A549 (cell line): ENCODE results near the gene MSI2. TPM values are rescaled to one million over a fixed set of nuclear protein-coding genes. Genes with fewer than 3 reads are reported as not detected.

Experiments used
- ATAC-seq, 2 experiments: fragments of 200-7000 bp in 1 of 2; fragments of >200 bp in 1 of 2; cut with Nextera tagmentation in 1 of 2; cut with Tn5 transposase in 1 of 2; 3 replicates each; pipeline versions ENCODE4 v1.8.0 to v1.9.1; 2018 to 2020; ENCODE audit warnings: mild to moderate bottlenecking in 1 of 2, moderate library complexity in 1 of 2
- CTCF ChIA-PET: fragments of 300-600 bp; sonication (Branson Sonifier 250); formaldehyde crosslinking; extraction: SDS; loops from one replicate; lab custom pipeline; 2021; ENCODE audit warnings: antibody characterized with exemption, inconsistent platforms; lab: Yijun Ruan, JAX
- POLR2A ChIA-PET: fragments of 350-600 bp; formaldehyde crosslinking; extraction: SDS; loops from one replicate; lab custom pipeline; 2021; ENCODE audit warnings: antibody characterized with exemption, inconsistent platforms; lab: Yijun Ruan, JAX
- DNase-seq, 2 experiments: peaks; one replicate each; pipeline versions ENCODE4 v3.0.0 to v3.0.0-alpha.2; 2011 to 2016; ENCODE audit warnings: low read depth in 1 of 2, low spot score in 1 of 2
- FAIRE-seq: peaks from 2 replicates; lab custom pipeline; 2011; peaks lifted over from hg19 to GRCh38; lab: Jason Lieb, UNC
- H3K27ac ChIP-seq, 2 experiments: fragments of >200 bp; sonication (Bioruptor Twin); formaldehyde crosslinking; 3 replicates each; pipeline ENCODE4 v1.5.1; 2016 to 2017
- H3K4me1 ChIP-seq: fragments of >200 bp; sonication (Bioruptor Twin); formaldehyde crosslinking; 3 replicates; pipeline ENCODE4 v1.6.1; 2016
- H3K4me2 ChIP-seq: fragments of >200 bp; sonication (Bioruptor Twin); formaldehyde crosslinking; 3 replicates; pipeline ENCODE4 v1.6.1; 2016
- H3K4me3 ChIP-seq: fragments of >200 bp; sonication (Bioruptor Twin); formaldehyde crosslinking; 3 replicates; pipeline ENCODE4 v1.5.1; 2016
- H3K9me3 ChIP-seq: fragments of >200 bp; sonication (Bioruptor Twin); formaldehyde crosslinking; 3 replicates; pipeline ENCODE4 v1.6.1; 2016
- CBX2 ChIP-seq: fragments of 200-600 bp; sonication (generic); IDR thresholded peaks from 2 replicates; pipeline ENCODE4 v1.6.1; 2016; ENCODE audit warnings: low read depth, mild to moderate bottlenecking, borderline replicate concordance
- CBX8 ChIP-seq: fragments of 200-600 bp; sonication (generic); IDR thresholded peaks from 2 replicates; pipeline ENCODE4 v1.6.1; 2016
- CHD4 ChIP-seq: fragments of 200-600 bp; sonication (generic); IDR thresholded peaks from 2 replicates; pipeline ENCODE4 v1.6.1; 2016; ENCODE audit warnings: antibody characterized with exemption, mild to moderate bottlenecking, borderline replicate concordance
- EHF ChIP-seq: fragments of 250-450 bp; sonication (Bioruptor Pico); IDR thresholded peaks from 2 replicates; pipeline ENCODE4 v1.5.0; 2020; ENCODE audit warnings: mild to moderate bottlenecking
- ESRRA ChIP-seq: fragments of 150-350 bp; IDR thresholded peaks from 2 replicates; pipeline ENCODE4 v1.6.1; 2014; ENCODE audit warnings: mild to moderate bottlenecking, low read length, borderline replicate concordance
- FOXS1 ChIP-seq: fragments of 250-450 bp; sonication (Bioruptor Pico); IDR thresholded peaks from 2 replicates; pipeline ENCODE4 v1.5.0; 2020; ENCODE audit warnings: mild to moderate bottlenecking, moderate library complexity
- HEYL ChIP-seq: fragments of 250-450 bp; sonication (Bioruptor Pico); IDR thresholded peaks from 2 replicates; pipeline ENCODE4 v1.8.0; 2021; ENCODE audit warnings: mild to moderate bottlenecking, moderate library complexity
- HOXB13 ChIP-seq: fragments of 250-450 bp; sonication (Bioruptor Pico); IDR thresholded peaks from 2 replicates; pipeline ENCODE4 v1.5.0; 2020; ENCODE audit warnings: low read depth, mild to moderate bottlenecking, moderate library complexity
- JUN ChIP-seq, 2 experiments: fragments of >200 bp; sonication (Bioruptor Twin); formaldehyde crosslinking; IDR thresholded peaks; 2 replicates in 1 of 2; 3 replicates in 1 of 2; pipeline ENCODE4 v1.6.1; 2016 to 2017
- JUNB ChIP-seq: fragments of >200 bp; sonication (Bioruptor Twin); formaldehyde crosslinking; IDR thresholded peaks from 2 replicates; pipeline ENCODE4 v1.6.1; 2016
- KDM5A ChIP-seq: fragments of 200-600 bp; sonication (generic); IDR thresholded peaks from 2 replicates; pipeline ENCODE4 v1.6.1; 2016; ENCODE audit warnings: antibody characterized with exemption, mild to moderate bottlenecking
- MYC ChIP-seq: IDR thresholded peaks from 2 replicates; pipeline ENCODE4 v1.6.1; 2012; ENCODE audit warnings: mild to moderate bottlenecking, inconsistent platforms, low read length, improper control_type of control experiment, borderline replicate concordance
- NPAS2 ChIP-seq: fragments of 250-450 bp; sonication (Bioruptor Pico); IDR thresholded peaks from 2 replicates; pipeline ENCODE4 v1.8.0; 2022; ENCODE audit warnings: mild to moderate bottlenecking, moderate library complexity, borderline replicate concordance
- PHF8 ChIP-seq: fragments of 200-600 bp; sonication (generic); IDR thresholded peaks from 2 replicates; pipeline ENCODE4 v1.6.1; 2016; ENCODE audit warnings: low read depth, mild to moderate bottlenecking, antibody characterized with exemption, moderate library complexity, borderline replicate concordance
- POLR2A ChIP-seq: IDR thresholded peaks from 2 replicates; pipeline ENCODE4 v1.6.1; 2012; ENCODE audit warnings: mild to moderate bottlenecking, low read length
- RAD21 ChIP-seq, 2 experiments: fragments of >200 bp in 1 of 2; sonication (Bioruptor Twin) in 1 of 2; formaldehyde crosslinking in 1 of 2; IDR thresholded peaks in 1 of 2; conservative IDR thresholded peaks in 1 of 2; 2 replicates in 1 of 2; 3 replicates in 1 of 2; pipeline ENCODE4 v1.6.1; 2012 to 2018; ENCODE audit warnings: inconsistent platforms in 1 of 2
- RARB ChIP-seq: fragments of 250-450 bp; sonication (Bioruptor Pico); IDR thresholded peaks from 2 replicates; pipeline ENCODE4 v1.8.0; 2021; ENCODE audit warnings: mild to moderate bottlenecking, moderate library complexity
- RNF2 ChIP-seq: fragments of 200-600 bp; sonication (generic); IDR thresholded peaks from 2 replicates; pipeline ENCODE4 v1.6.1; 2016; ENCODE audit warnings: low read depth, mild to moderate bottlenecking, antibody characterized with exemption, moderate library complexity, borderline replicate concordance
- SMC3 ChIP-seq: fragments of >200 bp; sonication (Bioruptor Twin); formaldehyde crosslinking; IDR thresholded peaks from 3 replicates; pipeline ENCODE4 v1.6.1; 2018; ENCODE audit warnings: inconsistent platforms
- TFCP2L1 ChIP-seq: fragments of 250-450 bp; sonication (Bioruptor Pico); IDR thresholded peaks from 2 replicates; pipeline ENCODE4 v1.5.0; 2021; ENCODE audit warnings: mild to moderate bottlenecking
- ZC3H11A ChIP-seq: fragments of 450-650 bp; IDR thresholded peaks from 2 replicates; pipeline ENCODE4 v1.6.1; 2014; ENCODE audit warnings: antibody characterized with exemption, mild to moderate bottlenecking
- WGBS: methylation state at CpG from one replicate; pipeline ENCODE4 v1.1.6; 2017; ENCODE audit errors: missing lambda C conversion rate; 5-methylcytosine and 5-hydroxymethylcytosine counted together
- polyA plus RNA-seq, 4 experiments: library from polyadenylated mRNA; depleted of rRNA in 3 of 4; stranded (reverse); fragments of >200 nt; fragmentation: RNase III in 1 of 4; extraction: RNeasy Plus Mini Kit Qiagen cat#74134 plus additional on column Dnase treatment in 1 of 4; gene quantifications; 2 replicates in 3 of 4; 3 replicates in 1 of 4; pipeline ENCODE4 v1.2.3, GENCODE V29; 2011 to 2017
- TF ChIP-seq, protein P1 (sequence below): fragments of 150-350 bp; IDR thresholded peaks from 2 replicates; pipeline ENCODE4 v1.6.1; 2014; ENCODE audit warnings: low read depth, mild to moderate bottlenecking, low read length
- TF ChIP-seq, protein P2 (sequence below): fragments of 200-600 bp; sonication (generic); IDR thresholded peaks from 2 replicates; pipeline ENCODE4 v1.6.1; 2016; ENCODE audit warnings: antibody characterized with exemption, mild to moderate bottlenecking, moderate library complexity

The MSI2 gene
- polyA plus RNA-seq, 2 of the 4 experiments (the other 2 are of a cell fraction) = 43.6 to 44.4 TPM

DNA sequence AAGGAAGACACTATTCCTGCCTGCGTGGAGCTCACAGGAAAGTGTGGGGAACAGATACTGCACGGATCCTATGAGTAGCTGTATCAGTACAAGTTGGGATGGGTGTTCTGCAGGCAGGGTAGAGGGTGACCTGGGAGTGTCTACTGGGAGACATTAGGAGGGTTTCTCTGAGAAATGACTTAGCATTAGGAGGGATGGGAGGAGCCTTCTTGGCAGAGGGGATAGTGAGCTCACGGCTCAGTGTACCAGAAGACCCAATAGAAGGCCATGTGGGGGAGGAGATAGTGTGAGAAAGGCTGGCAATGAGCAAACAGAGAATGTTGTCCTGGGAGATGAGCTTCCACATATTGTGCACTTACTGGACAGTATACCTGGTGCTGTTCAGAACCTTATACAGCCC, 109.1 kb downstream of the MSI2 start (continued):
- TF ChIP-seq FOXS1 (CRISPR knock-in tag) = no peak
- no peak for TF ChIP-seq HOXB13 (CRISPR knock-in tag)
- no peak for TF ChIP-seq ZC3H11A
- TF ChIP-seq, protein P1, sequence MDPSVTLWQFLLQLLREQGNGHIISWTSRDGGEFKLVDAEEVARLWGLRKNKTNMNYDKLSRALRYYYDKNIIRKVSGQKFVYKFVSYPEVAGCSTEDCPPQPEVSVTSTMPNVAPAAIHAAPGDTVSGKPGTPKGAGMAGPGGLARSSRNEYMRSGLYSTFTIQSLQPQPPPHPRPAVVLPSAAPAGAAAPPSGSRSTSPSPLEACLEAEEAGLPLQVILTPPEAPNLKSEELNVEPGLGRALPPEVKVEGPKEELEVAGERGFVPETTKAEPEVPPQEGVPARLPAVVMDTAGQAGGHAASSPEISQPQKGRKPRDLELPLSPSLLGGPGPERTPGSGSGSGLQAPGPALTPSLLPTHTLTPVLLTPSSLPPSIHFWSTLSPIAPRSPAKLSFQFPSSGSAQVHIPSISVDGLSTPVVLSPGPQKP = no peak
- no peak for TF ChIP-seq ESRRA

DNA sequence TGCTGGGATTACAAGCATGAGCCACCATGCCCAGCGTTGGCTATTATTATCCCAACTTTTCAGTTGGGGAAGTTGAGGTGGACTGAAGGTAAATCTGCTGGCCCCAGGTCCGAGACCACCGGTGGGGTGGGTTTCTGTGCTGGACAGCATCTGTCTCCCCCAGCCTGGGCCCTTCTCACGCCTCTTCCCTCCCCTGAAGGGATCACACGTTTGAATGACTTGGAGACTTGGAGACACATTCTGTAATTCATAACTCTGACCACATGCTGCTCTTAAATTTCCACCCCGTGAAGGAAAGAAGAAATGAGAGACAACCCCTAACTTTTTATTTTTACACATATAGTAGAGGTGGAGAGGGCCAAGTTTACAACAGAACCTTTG, 109.8 kb downstream of the MSI2 start:
- TF ChIP-seq MYC (no peak), EHF (no peak), RAD21 (conservative IDR thresholded peaks at IDR 0.05 in 1 of 2, IDR thresholded peaks at IDR 0.05 in 1 of 2) (no peak), RNF2 (no peak), PHF8 (no peak), CBX8 (no peak), HOXB13 (CRISPR knock-in tag) (no peak), RARB (CRISPR knock-in tag) (no peak), POLR2A (no peak), CBX2 (no peak), TFCP2L1 (no peak), JUNB (no peak), NPAS2 (CRISPR knock-in tag) (no peak), HEYL (CRISPR knock-in tag) (no peak), ESRRA (no peak), CHD4 (no peak), SMC3 (no peak), JUN (IDR thresholded peaks at IDR 0.05) (no peak), KDM5A (no peak)
- TF ChIP-seq, protein P2, sequence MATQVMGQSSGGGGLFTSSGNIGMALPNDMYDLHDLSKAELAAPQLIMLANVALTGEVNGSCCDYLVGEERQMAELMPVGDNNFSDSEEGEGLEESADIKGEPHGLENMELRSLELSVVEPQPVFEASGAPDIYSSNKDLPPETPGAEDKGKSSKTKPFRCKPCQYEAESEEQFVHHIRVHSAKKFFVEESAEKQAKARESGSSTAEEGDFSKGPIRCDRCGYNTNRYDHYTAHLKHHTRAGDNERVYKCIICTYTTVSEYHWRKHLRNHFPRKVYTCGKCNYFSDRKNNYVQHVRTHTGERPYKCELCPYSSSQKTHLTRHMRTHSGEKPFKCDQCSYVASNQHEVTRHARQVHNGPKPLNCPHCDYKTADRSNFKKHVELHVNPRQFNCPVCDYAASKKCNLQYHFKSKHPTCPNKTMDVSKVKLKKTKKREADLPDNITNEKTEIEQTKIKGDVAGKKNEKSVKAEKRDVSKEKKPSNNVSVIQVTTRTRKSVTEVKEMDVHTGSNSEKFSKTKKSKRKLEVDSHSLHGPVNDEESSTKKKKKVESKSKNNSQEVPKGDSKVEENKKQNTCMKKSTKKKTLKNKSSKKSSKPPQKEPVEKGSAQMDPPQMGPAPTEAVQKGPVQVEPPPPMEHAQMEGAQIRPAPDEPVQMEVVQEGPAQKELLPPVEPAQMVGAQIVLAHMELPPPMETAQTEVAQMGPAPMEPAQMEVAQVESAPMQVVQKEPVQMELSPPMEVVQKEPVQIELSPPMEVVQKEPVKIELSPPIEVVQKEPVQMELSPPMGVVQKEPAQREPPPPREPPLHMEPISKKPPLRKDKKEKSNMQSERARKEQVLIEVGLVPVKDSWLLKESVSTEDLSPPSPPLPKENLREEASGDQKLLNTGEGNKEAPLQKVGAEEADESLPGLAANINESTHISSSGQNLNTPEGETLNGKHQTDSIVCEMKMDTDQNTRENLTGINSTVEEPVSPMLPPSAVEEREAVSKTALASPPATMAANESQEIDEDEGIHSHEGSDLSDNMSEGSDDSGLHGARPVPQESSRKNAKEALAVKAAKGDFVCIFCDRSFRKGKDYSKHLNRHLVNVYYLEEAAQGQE = no peak
- no peak overlapping the region for H3K4me3 ChIP-seq

More for the DNA sequence above, 109.8 kb downstream of the MSI2 start:
- Histone ChIP-seq H3K27ac (peak overlapping the region; percentile 88 to 91), H3K4me2 (peak overlapping the region; percentile 44), H3K9me3 (no peaks in the 10 kb centered on the region), H3K4me1 (peaks cover 74% of the 10 kb centered on the region)
- 87% methylated on average over 6 of the region's 6 CpGs for WGBS
- POLR2A ChIA-PET = no interaction called here
- no peak for ATAC-seq
- DNase-seq = no peak
- FAIRE-seq = no peak
- CTCF ChIA-PET = interaction anchor here (0.5 to 1.6 kb wide), 3 partner anchors 90 to 306 kb away, joined by 3 to 4 read pairs (median 3); no protein-coding TSS in a partner anchor
